HEK293 (cell line): ENCODE data around the gene TTC9.
A peak's percentile ranks its signal among the peaks of the same experiment; 100 is the strongest.

Experiments
- CTCF ChIA-PET: fragments of 350-600 bp; formaldehyde crosslinking; extraction: SDS; loops from one replicate; lab custom pipeline; 2021; ENCODE audit warnings: antibody characterized with exemption; lab: Yijun Ruan, JAX
- POLR2A ChIA-PET: fragments of 300-600 bp; formaldehyde crosslinking; extraction: SDS; loops from one replicate; lab custom pipeline; 2020; ENCODE audit warnings: antibody characterized with exemption, inconsistent platforms; lab: Yijun Ruan, JAX
- H3K27ac ChIP-seq: fragments of 200-500 bp; sonication (Bioruptor generic); 2 replicates; pipeline ENCODE4 v1.5.1; 2014; ENCODE audit warnings: low read depth, low read length, control low read depth, inconsistent platforms; ENCODE audit errors: extremely low read depth
- H3K36me3 ChIP-seq, 2 experiments: fragments of 200-500 bp in 1 of 2; sonication (Bioruptor generic) in 1 of 2; 1 replicate in 1 of 2; 2 replicates in 1 of 2; pipeline ENCODE4 v1.5.1; 2014 to 2017; ENCODE audit warnings: inconsistent platforms in 2 of 2, low read length in 2 of 2; ENCODE audit not compliant: control insufficient read depth in 2 of 2, insufficient read depth in 1 of 2
- H3K4me1 ChIP-seq: fragments of 200-500 bp; sonication (Bioruptor generic); 2 replicates; pipeline ENCODE4 v1.5.1; 2014; ENCODE audit warnings: mild to moderate bottlenecking, low read length, inconsistent platforms; ENCODE audit not compliant: control insufficient read depth, insufficient read depth
- H3K4me3 ChIP-seq: 2 replicates; pipeline ENCODE4 v1.5.1; 2011; ENCODE audit warnings: low read depth, mild to moderate bottlenecking, control low read depth, low read length, moderate library complexity
- H3K9me3 ChIP-seq: fragments of 200-500 bp; sonication (Bioruptor generic); 2 replicates; pipeline ENCODE4 v1.5.1; 2014; ENCODE audit warnings: low read depth, low read length, inconsistent platforms; ENCODE audit not compliant: control insufficient read depth, insufficient read depth
- EGR2 ChIP-seq: fragments of 450-650 bp; formaldehyde crosslinking; IDR thresholded peaks from 2 replicates; pipeline ENCODE4 v1.5.1; 2016; ENCODE audit warnings: low read depth, missing biosample characterization, missing genetic modification characterization
- GFI1B ChIP-seq: fragments of 450-650 bp; formaldehyde crosslinking; IDR thresholded peaks from 2 replicates; pipeline ENCODE4 v1.5.1; 2016; ENCODE audit warnings: missing biosample characterization, missing genetic modification characterization
- GLIS1 ChIP-seq: fragments of 450-650 bp; formaldehyde crosslinking; IDR thresholded peaks from 2 replicates; pipeline ENCODE4 v1.5.1; 2016; ENCODE audit warnings: missing biosample characterization, missing genetic modification characterization
- KLF8 ChIP-seq: fragments of 450-650 bp; formaldehyde crosslinking; IDR thresholded peaks from 2 replicates; pipeline ENCODE4 v1.5.1; 2016; ENCODE audit warnings: missing biosample characterization, missing genetic modification characterization
- MEIS1 ChIP-seq: sonication (generic); formaldehyde crosslinking; IDR thresholded peaks from 2 replicates; pipeline ENCODE4 v1.8.1; 2022; ENCODE audit warnings: missing genetic modification reagents, mild to moderate bottlenecking, borderline replicate concordance
- SALL2 ChIP-seq: fragments of 450-650 bp; formaldehyde crosslinking; IDR thresholded peaks from 2 replicates; pipeline ENCODE4 v1.5.0; 2017; ENCODE audit warnings: missing biosample characterization, mild to moderate bottlenecking, missing genetic modification characterization, borderline replicate concordance
- ZFP37 ChIP-seq: fragments of 450-650 bp; formaldehyde crosslinking; IDR thresholded peaks from 2 replicates; pipeline ENCODE4 v1.5.1; 2016; ENCODE audit warnings: missing biosample characterization, missing genetic modification characterization
- ZNF114 ChIP-seq: fragments of 450-650 bp; formaldehyde crosslinking; IDR thresholded peaks from 2 replicates; pipeline ENCODE4 v1.5.0; 2017; ENCODE audit warnings: missing biosample characterization, missing genetic modification characterization
- ZNF140 ChIP-seq: fragments of 450-650 bp; formaldehyde crosslinking; IDR thresholded peaks from 2 replicates; pipeline ENCODE4 v1.5.1; 2016; ENCODE audit warnings: missing biosample characterization, missing genetic modification characterization
- ZNF146 ChIP-seq: fragments of 450-650 bp; formaldehyde crosslinking; IDR thresholded peaks from 2 replicates; pipeline ENCODE4 v1.5.1; 2016; ENCODE audit warnings: missing biosample characterization, missing genetic modification characterization
- ZNF169 ChIP-seq: fragments of 450-650 bp; formaldehyde crosslinking; IDR thresholded peaks from 2 replicates; pipeline ENCODE4 v1.5.1; 2016; ENCODE audit warnings: missing biosample characterization, missing genetic modification characterization
- ZNF175 ChIP-seq: fragments of 450-650 bp; formaldehyde crosslinking; IDR thresholded peaks from 2 replicates; pipeline ENCODE4 v1.5.1; 2016; ENCODE audit warnings: missing biosample characterization, missing genetic modification characterization
- ZNF214 ChIP-seq: fragments of 450-650 bp; formaldehyde crosslinking; IDR thresholded peaks from 2 replicates; pipeline ENCODE4 v1.5.1; 2017; ENCODE audit warnings: missing biosample characterization, mild to moderate bottlenecking, missing genetic modification characterization, borderline replicate concordance
- ZNF248 ChIP-seq: fragments of 450-650 bp; formaldehyde crosslinking; IDR thresholded peaks from 2 replicates; pipeline ENCODE4 v1.5.1; 2017; ENCODE audit warnings: missing biosample characterization, missing genetic modification characterization
- ZNF544 ChIP-seq: fragments of 450-650 bp; formaldehyde crosslinking; IDR thresholded peaks from 2 replicates; pipeline ENCODE4 v1.5.0; 2017; ENCODE audit warnings: missing biosample characterization, missing genetic modification characterization
- ZNF548 ChIP-seq: fragments of 450-650 bp; formaldehyde crosslinking; IDR thresholded peaks from 2 replicates; pipeline ENCODE4 v1.5.1; 2016; ENCODE audit warnings: missing biosample characterization, missing genetic modification characterization
- ZNF561 ChIP-seq: fragments of 450-650 bp; IDR thresholded peaks from 2 replicates; pipeline ENCODE4 v1.5.1; 2018; ENCODE audit warnings: missing biosample characterization, missing genetic modification characterization, borderline replicate concordance
- ZNF621 ChIP-seq: fragments of 450-650 bp; formaldehyde crosslinking; IDR thresholded peaks from 2 replicates; pipeline ENCODE4 v1.5.1; 2017; ENCODE audit warnings: missing biosample characterization, missing genetic modification characterization
- ZNF654 ChIP-seq: fragments of 450-650 bp; formaldehyde crosslinking; IDR thresholded peaks from 2 replicates; pipeline ENCODE4 v1.5.1; 2016; ENCODE audit warnings: low read depth, missing biosample characterization, missing genetic modification characterization
- ZNF837 ChIP-seq: fragments of 450-650 bp; formaldehyde crosslinking; IDR thresholded peaks from 2 replicates; pipeline ENCODE4 v1.5.1; 2016; ENCODE audit warnings: missing biosample characterization, missing genetic modification characterization
- ZSCAN16 ChIP-seq: fragments of 450-650 bp; formaldehyde crosslinking; IDR thresholded peaks from 2 replicates; pipeline ENCODE4 v1.5.1; 2016; ENCODE audit warnings: missing biosample characterization, missing genetic modification characterization
- ZXDB ChIP-seq: fragments of 450-650 bp; formaldehyde crosslinking; IDR thresholded peaks from 2 replicates; pipeline ENCODE4 v1.5.1; 2016; ENCODE audit warnings: missing biosample characterization, missing genetic modification characterization
- TF ChIP-seq, protein P1 (sequence below): fragments of 450-650 bp; formaldehyde crosslinking; IDR thresholded peaks from 2 replicates; pipeline ENCODE4 v1.5.1; 2016; ENCODE audit warnings: missing biosample characterization, missing genetic modification characterization
- TF ChIP-seq, protein P2 (sequence below): fragments of 450-650 bp; IDR thresholded peaks from 2 replicates; pipeline ENCODE4 v1.5.1; 2018; ENCODE audit warnings: missing biosample characterization, mild to moderate bottlenecking, missing genetic modification characterization

Gene TTC9

GRCh38 chr14:70618314-70618713 lies 23.4 kb upstream of the TTC9 start (continued):
- TF ChIP-seq ZNF140 (tag by site-specific recombination) (no peak), ZNF175 (tag by site-specific recombination) (no peak), ZNF169 (tag by site-specific recombination) (no peak), GLIS1 (tag by site-specific recombination) (no peak), ZFP37 (no peak)

DNA sequence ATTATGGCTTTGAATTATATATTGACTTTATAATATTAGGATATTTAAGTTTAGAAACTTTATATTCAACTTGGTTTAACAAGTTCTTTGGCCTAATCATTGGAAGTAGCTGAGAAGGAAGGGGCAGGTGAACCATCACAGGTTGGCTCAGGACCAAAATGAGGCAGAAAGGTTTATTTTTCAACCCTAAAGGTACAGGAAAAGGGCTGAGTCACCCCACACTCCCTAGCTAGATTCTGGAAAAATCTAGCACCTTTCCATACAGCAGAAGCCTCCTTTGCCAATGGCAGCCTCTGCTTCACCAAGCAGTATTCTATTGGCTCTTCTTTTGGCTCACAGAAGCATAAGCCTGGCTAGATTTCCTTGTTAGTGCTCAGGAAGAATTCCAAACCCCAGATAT lies 22.0 kb upstream of the TTC9 start:
- Histone ChIP-seq H3K9me3 (peaks cover 2% of the 10 kb centered on the region; the same call in 1 of the 2 replicates), H3K4me3 (no peak overlapping the region), H3K4me1 (no peaks in the 10 kb centered on the region), H3K36me3 (no peaks in the 10 kb centered on the region), H3K27ac (no peak overlapping the region)
- CTCF ChIA-PET = interaction anchor here (0.7 to 2.3 kb wide), 4 partner anchors 11 to 149 kb away, joined by 4 to 6 read pairs (median 4); no protein-coding TSS in a partner anchor
- POLR2A ChIA-PET = no interaction called here
- TF ChIP-seq KLF8 (no peak), ZNF214 (tag by site-specific recombination) (no peak), ZNF548 (tag by site-specific recombination) (no peak), ZSCAN16 (no peak)

- H3K36me3 ChIP-seq = no peaks in the 10 kb centered on the region
- no peak for TF ChIP-seq ZNF544 (tag by site-specific recombination)
- peak; percentile 36 for TF ChIP-seq ZNF654 (tag by site-specific recombination)
- TF ChIP-seq ZNF561 (tag by site-specific recombination) = no peak
- TF ChIP-seq GFI1B (tag by site-specific recombination) = no peak
- TF ChIP-seq, protein P1, sequence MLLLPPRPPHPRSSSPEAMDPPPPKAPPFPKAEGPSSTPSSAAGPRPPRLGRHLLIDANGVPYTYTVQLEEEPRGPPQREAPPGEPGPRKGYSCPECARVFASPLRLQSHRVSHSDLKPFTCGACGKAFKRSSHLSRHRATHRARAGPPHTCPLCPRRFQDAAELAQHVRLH (tag by site-specific recombination) = no peak
- TF ChIP-seq, all 188 proteins: peak for 1
- no peak overlapping the region for H3K4me3 ChIP-seq
- ChIA-PET POLR2A (no interaction called here), CTCF (interaction anchor here (0.6 to 3.2 kb wide), 9 partner anchors 10 to 335 kb away, joined by 3 to 29 read pairs (median 4); no protein-coding TSS in a partner anchor)
- H3K4me1 ChIP-seq = no peaks in the 10 kb centered on the region
- peaks cover 2% of the 10 kb centered on the region; the same call in 1 of the 2 replicates for H3K9me3 ChIP-seq
- H3K27ac ChIP-seq = no peak overlapping the region
Measured at GRCh38 chr14:70622111-70622712, 19.5 kb upstream of the TTC9 start.

- no peaks in the 10 kb centered on the region for H3K4me1 ChIP-seq
- H3K9me3 ChIP-seq = peaks cover 2% of the 10 kb centered on the region; the same call in 1 of the 2 replicates
- TF ChIP-seq SALL2 (no peak), ZNF114 (tag by site-specific recombination) (no peak), ZNF837 (tag by site-specific recombination) (no peak), ZNF146 (tag by site-specific recombination) (no peak), ZXDB (tag by site-specific recombination) (no peak), ZNF248 (tag by site-specific recombination) (no peak), MEIS1 (CRISPR knock-in tag) (no peak), ZNF621 (tag by site-specific recombination) (no peak), KLF8 (no peak), ZFP37 (no peak), EGR2 (tag by site-specific recombination) (no peak)
- TF ChIP-seq, protein P2, sequence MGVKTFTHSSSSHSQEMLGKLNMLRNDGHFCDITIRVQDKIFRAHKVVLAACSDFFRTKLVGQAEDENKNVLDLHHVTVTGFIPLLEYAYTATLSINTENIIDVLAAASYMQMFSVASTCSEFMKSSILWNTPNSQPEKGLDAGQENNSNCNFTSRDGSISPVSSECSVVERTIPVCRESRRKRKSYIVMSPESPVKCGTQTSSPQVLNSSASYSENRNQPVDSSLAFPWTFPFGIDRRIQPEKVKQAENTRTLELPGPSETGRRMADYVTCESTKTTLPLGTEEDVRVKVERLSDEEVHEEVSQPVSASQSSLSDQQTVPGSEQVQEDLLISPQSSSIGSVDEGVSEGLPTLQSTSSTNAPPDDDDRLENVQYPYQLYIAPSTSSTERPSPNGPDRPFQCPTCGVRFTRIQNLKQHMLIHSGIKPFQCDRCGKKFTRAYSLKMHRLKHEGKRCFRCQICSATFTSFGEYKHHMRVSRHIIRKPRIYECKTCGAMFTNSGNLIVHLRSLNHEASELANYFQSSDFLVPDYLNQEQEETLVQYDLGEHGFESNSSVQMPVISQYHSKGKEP (tag by site-specific recombination) = no peak
- H3K36me3 ChIP-seq = no peaks in the 10 kb centered on the region
- H3K27ac ChIP-seq = no peak overlapping the region
- POLR2A ChIA-PET = no interaction called here
- no peak overlapping the region for H3K4me3 ChIP-seq
- CTCF ChIA-PET = interaction anchor here (0.6 to 1.3 kb wide), 4 partner anchors 11 to 699 kb away, joined by 3 to 7 read pairs (median 3); no protein-coding TSS in a partner anchor
Measured at GRCh38 chr14:70624972-70625371, 16.7 kb upstream of the TTC9 start.
